Upper lobe of left lung (tissue), 6 donors: ENCODE measurements around the gene BBS4. TPM values are rescaled to one million over a fixed set of nuclear protein-coding genes. Genes with fewer than 3 reads are reported as not detected.
A peak's percentile ranks its signal among the peaks of the same experiment; 100 is the strongest.
"Not testable (repeated sequence)": the region's sequence is repeated elsewhere in the genome, so short reads cannot be mapped to it uniquely, and the experiment has no call there.

Experiments used
- ATAC-seq, 2 donors: fragments of 200-7000 bp; cut with Tn5 transposase; one replicate each; pipeline ENCODE4 v1.9.1; 2022; ENCODE audit warnings: mild to moderate bottlenecking in 2 of 2, moderate library complexity in 2 of 2; ENCODE audit not compliant: low FRiP score in 2 of 2
- DNase-seq, 2 donors: peaks; one replicate each; pipeline ENCODE4 v3.0.0-alpha.2; 2019 to 2020
- H3K27ac ChIP-seq, 4 donors: fragments of 200-600 bp; sonication (generic); one replicate each; pipeline ENCODE4 v1.5.1; 2016 to 2019
- H3K27me3 ChIP-seq, 4 donors: fragments of 200-600 bp; sonication (generic); one replicate each; pipeline ENCODE4 v1.5.1; 2017 to 2019
- H3K36me3 ChIP-seq, 4 donors: fragments of 200-600 bp; sonication (generic); one replicate each; pipeline ENCODE4 v1.5.1; 2016 to 2019
- H3K4me1 ChIP-seq, 4 donors: fragments of 200-600 bp; sonication (generic); one replicate each; pipeline ENCODE4 v1.5.1; 2018 to 2019
- H3K4me3 ChIP-seq, 4 donors: fragments of 200-600 bp; sonication (generic); one replicate each; pipeline ENCODE4 v1.5.1; 2017 to 2019; ENCODE audit warnings: mild to moderate bottlenecking in 2 of 4, moderate library complexity in 1 of 4
- H3K9me3 ChIP-seq, 4 donors: fragments of 200-600 bp; sonication (generic); one replicate each; pipeline ENCODE4 v1.5.1; 2018 to 2019
- EP300 ChIP-seq, 4 donors: sonication (generic); formaldehyde crosslinking; IDR thresholded peaks; one replicate each; pipeline ENCODE4 v1.5.1; 2017; ENCODE audit warnings: antibody characterized with exemption in 4 of 4, control low read depth in 2 of 4
- POLR2A ChIP-seq, 4 donors: fragments of 450-650 bp; IDR thresholded peaks; one replicate each; pipeline ENCODE4 v1.5.1; 2016 to 2017; ENCODE audit warnings: antibody characterized with exemption in 4 of 4, mild to moderate bottlenecking in 2 of 4
- POLR2AphosphoS5 ChIP-seq, 2 donors: sonication (generic); formaldehyde crosslinking; IDR thresholded peaks; one replicate each; pipeline ENCODE4 v1.5.1; 2017; ENCODE audit warnings: antibody characterized with exemption in 2 of 2
- WGBS, 2 donors: methylation state at CpG; one replicate each; pipeline ENCODE4 v1.1.5; 2017 to 2018; 5-methylcytosine and 5-hydroxymethylcytosine counted together
- total RNA-seq, 6 donors: library from RNA; depleted of rRNA in 4 of 6; stranded (reverse); fragments of >200 nt in 4 of 6; gene quantifications; one replicate each; pipeline versions ENCODE4 v1.1.0 to v1.2.1, GENCODE V29; 2016 to 2021
- TF ChIP-seq, protein P1 (sequence below), 6 experiments: fragments of 450-650 bp in 4 of 6; fragments of 200-600 bp in 2 of 6; sonication (generic) in 2 of 6; IDR thresholded peaks; one replicate each; pipeline ENCODE4 v1.5.1; 2016 to 2019; ENCODE audit warnings: antibody characterized with exemption in 6 of 6
- donor health status: DM: no; HTN: no; CAD: no; lungs with moderate emphysema.
- donor health status: DM: no; HTN: yes; CAD: no; lungs with severe emphysema.

The BBS4 gene, protein sequence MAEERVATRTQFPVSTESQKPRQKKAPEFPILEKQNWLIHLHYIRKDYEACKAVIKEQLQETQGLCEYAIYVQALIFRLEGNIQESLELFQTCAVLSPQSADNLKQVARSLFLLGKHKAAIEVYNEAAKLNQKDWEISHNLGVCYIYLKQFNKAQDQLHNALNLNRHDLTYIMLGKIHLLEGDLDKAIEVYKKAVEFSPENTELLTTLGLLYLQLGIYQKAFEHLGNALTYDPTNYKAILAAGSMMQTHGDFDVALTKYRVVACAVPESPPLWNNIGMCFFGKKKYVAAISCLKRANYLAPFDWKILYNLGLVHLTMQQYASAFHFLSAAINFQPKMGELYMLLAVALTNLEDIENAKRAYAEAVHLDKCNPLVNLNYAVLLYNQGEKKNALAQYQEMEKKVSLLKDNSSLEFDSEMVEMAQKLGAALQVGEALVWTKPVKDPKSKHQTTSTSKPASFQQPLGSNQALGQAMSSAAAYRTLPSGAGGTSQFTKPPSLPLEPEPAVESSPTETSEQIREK
- total RNA-seq, result 10 to 100 TPM; 16.3 to 78.6 (median 27.7) TPM

GRCh38 chr15:72685925-72686794, at the start of gene BBS4, which contains the start of gene HIGD2B:
BBS4 (plus strand) TSS chr15:72686207; CDS start chr15:72686228, 21 bp downstream.
HIGD2B (minus strand) TSS chr15:72686182; CDS start chr15:72676374, 9,808 bp downstream.
- DNase-seq, result peak; percentile 91 to 96
- peak within 1 kb of the TSS; percentile 62 to 75 (median 68) for H3K4me3 ChIP-seq
- WGBS, 2 donors, result 0 to 1% methylated on average over 22 to 49 of the region's 49 CpGs
- H3K9me3 ChIP-seq, result no peaks in the 10 kb centered on the region
- ATAC-seq, result peak; percentile 99
- H3K4me1 ChIP-seq, result peaks cover 0 to 20% (median 8%) of the 10 kb centered on the region in 4 donors
- TF ChIP-seq, protein P1, sequence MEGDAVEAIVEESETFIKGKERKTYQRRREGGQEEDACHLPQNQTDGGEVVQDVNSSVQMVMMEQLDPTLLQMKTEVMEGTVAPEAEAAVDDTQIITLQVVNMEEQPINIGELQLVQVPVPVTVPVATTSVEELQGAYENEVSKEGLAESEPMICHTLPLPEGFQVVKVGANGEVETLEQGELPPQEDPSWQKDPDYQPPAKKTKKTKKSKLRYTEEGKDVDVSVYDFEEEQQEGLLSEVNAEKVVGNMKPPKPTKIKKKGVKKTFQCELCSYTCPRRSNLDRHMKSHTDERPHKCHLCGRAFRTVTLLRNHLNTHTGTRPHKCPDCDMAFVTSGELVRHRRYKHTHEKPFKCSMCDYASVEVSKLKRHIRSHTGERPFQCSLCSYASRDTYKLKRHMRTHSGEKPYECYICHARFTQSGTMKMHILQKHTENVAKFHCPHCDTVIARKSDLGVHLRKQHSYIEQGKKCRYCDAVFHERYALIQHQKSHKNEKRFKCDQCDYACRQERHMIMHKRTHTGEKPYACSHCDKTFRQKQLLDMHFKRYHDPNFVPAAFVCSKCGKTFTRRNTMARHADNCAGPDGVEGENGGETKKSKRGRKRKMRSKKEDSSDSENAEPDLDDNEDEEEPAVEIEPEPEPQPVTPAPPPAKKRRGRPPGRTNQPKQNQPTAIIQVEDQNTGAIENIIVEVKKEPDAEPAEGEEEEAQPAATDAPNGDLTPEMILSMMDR (IDR thresholded peaks at IDR 0.05), result no peak
- TF ChIP-seq POLR2A (IDR thresholded peaks at IDR 0.05) (peak in 3 of 4 donors; percentile 67 to 85 (median 76)), EP300 (IDR thresholded peaks at IDR 0.05) (no peak), POLR2AphosphoS5 (IDR thresholded peaks at IDR 0.05) (peak; percentile 86 to 89)
- H3K27me3 ChIP-seq, result no peaks in the 10 kb centered on the region
- H3K27ac ChIP-seq, result peak within 1 kb of the TSS; percentile 84 to 95 (median 90)
- no peaks in the 10 kb centered on the region for H3K36me3 ChIP-seq

- H3K27ac ChIP-seq, result peak overlapping the region in 2 of 4 donors; percentile 48 to 49
- not testable (repeated sequence) for H3K36me3 ChIP-seq, H3K4me1 ChIP-seq, H3K27me3 ChIP-seq, H3K9me3 ChIP-seq
- peak overlapping the region in 3 of 4 donors; percentile 23 to 48 (median 44) for H3K4me3 ChIP-seq
- peak; percentile 73 to 94 for ATAC-seq
- no CpG with 5 or more reads among the region's 43 CpGs for WGBS, 2 donors
- peak; percentile 56 to 93 for DNase-seq
Observed at GRCh38 chr15:72636519-72637282, 49.3 kb upstream of the BBS4 start.

- not testable (repeated sequence) for DNase-seq, H3K27ac ChIP-seq, H3K9me3 ChIP-seq, H3K36me3 ChIP-seq, H3K4me3 ChIP-seq, H3K27me3 ChIP-seq, H3K4me1 ChIP-seq
- ATAC-seq, result peak in 1 of 2 donors; percentile 5
- no CpG with 5 or more reads among the region's 26 CpGs for WGBS, 2 donors
Observed at GRCh38 chr15:72639759-72640483, 46.1 kb upstream of the BBS4 start.

GRCh38 chr15:72642271-72642670, 43.7 kb upstream of the BBS4 start:
- not testable (repeated sequence) for ATAC-seq, H3K4me3 ChIP-seq, H3K36me3 ChIP-seq, H3K4me1 ChIP-seq, H3K27me3 ChIP-seq, DNase-seq, H3K27ac ChIP-seq, H3K9me3 ChIP-seq
- WGBS, 2 donors, result no CpG with 5 or more reads among the region's 2 CpGs

- not testable (repeated sequence) for ATAC-seq
Observed at GRCh38 chr15:72648631-72649253, 37.3 kb upstream of the BBS4 start.

GRCh38 chr15:72654397-72654796, 31.6 kb upstream of the BBS4 start, which contains the start of gene GOLGA6B:
GOLGA6B (plus strand) TSS chr15:72654697; CDS start chr15:72654738, 41 bp downstream.
- not testable (repeated sequence) for H3K27me3 ChIP-seq, H3K27ac ChIP-seq, H3K4me1 ChIP-seq, H3K4me3 ChIP-seq, DNase-seq, H3K9me3 ChIP-seq, H3K36me3 ChIP-seq, ATAC-seq
- no CpG with 5 or more reads among the region's 7 CpGs for WGBS, 2 donors

More at GRCh38 chr15:72648631-72649253, 37.3 kb upstream of the BBS4 start:
- not testable (repeated sequence) for H3K4me3 ChIP-seq, H3K27ac ChIP-seq, H3K9me3 ChIP-seq, H3K4me1 ChIP-seq, H3K27me3 ChIP-seq, DNase-seq, H3K36me3 ChIP-seq
- 60 to 74% methylated on average over 2 to 9 of the region's 10 CpGs for WGBS, 2 donors

DNA sequence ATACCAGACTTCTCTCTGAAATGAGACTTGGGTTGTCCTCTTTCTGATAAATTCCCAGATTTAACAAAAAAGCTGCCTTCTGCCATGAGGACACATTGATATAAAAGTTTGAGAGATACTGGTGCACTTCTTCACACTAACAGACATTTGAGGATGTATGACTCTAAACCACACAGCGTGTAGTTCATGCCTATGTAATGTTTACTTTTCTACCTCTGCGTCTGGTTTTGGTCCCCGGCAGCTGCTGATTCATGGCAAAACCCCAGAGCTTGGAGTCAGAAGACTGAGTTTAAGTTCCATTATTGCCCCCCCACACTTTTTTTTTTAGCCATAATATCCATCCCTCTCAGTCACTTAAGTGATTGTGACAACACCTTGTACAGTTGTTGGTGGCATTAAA, 30.0 kb upstream of the BBS4 start:
- not testable (repeated sequence) for H3K4me3 ChIP-seq, H3K36me3 ChIP-seq, H3K4me1 ChIP-seq, H3K27ac ChIP-seq, DNase-seq, ATAC-seq, H3K9me3 ChIP-seq, H3K27me3 ChIP-seq
- no CpG with 5 or more reads among the region's 3 CpGs for whole genome bisulfite sequencing, 2 donors

GRCh38 chr15:72661081-72661480, 24.9 kb upstream of the BBS4 start:
- DNase-seq, H3K27me3 ChIP-seq, H3K27ac ChIP-seq, H3K4me1 ChIP-seq, H3K36me3 ChIP-seq, ATAC-seq, H3K9me3 ChIP-seq, H3K4me3 ChIP-seq: not testable (repeated sequence)
- 84 to 85% methylated on average over 8 of the region's 10 CpGs for WGBS, 2 donors

GRCh38 chr15:72663931-72664330, 22.1 kb upstream of the BBS4 start:
- not testable (repeated sequence) for DNase-seq, H3K4me3 ChIP-seq, H3K27ac ChIP-seq, H3K27me3 ChIP-seq, ATAC-seq, H3K36me3 ChIP-seq, H3K9me3 ChIP-seq, H3K4me1 ChIP-seq
- no CpG with 5 or more reads among the region's 8 CpGs for WGBS, 2 donors
